G401.6 (cell line): ENCODE data around the gene PKN1.
A peak's percentile ranks its signal among the peaks of the same experiment; 100 is the strongest.

Experiments
- FAIRE-seq: peaks from 2 replicates; lab custom pipeline; 2012; peaks lifted over from hg19 to GRCh38; lab: Jason Lieb, UNC

PKN1 gene

DNA sequence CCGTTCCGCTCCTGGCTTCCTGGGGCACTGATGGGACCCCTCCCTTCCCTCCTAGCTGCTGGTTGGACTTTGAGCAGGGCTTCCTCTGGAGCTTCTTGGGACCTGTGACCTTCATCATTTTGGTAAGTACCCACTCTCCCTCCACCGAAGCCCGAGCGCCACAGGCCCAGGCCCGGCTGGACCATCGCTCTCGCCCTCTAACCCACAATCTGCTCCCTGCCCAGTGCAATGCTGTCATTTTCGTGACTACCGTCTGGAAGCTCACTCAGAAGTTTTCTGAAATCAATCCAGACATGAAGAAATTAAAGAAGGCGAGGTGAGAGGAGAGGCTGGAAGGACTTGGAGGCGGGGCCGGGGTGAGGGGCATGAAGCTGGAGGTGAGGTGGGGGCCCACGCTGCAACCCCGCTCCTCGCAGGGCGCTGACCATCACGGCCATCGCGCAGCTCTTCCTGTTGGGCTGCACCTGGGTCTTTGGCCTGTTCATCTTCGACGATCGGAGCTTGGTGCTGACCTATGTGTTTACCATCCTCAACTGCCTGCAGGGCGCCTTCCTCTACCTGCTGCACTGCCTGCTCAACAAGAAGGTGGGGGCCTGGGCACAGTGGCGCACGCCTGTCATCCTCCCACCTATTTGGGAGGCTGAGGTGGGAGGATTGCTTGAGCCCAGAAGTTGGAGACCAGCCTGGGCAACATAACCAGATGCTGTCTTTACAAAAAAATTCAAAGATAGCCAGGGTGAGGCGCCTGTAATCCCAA, 26.3 kb upstream of the PKN1 start:
- FAIRE-seq: no peak

DNA sequence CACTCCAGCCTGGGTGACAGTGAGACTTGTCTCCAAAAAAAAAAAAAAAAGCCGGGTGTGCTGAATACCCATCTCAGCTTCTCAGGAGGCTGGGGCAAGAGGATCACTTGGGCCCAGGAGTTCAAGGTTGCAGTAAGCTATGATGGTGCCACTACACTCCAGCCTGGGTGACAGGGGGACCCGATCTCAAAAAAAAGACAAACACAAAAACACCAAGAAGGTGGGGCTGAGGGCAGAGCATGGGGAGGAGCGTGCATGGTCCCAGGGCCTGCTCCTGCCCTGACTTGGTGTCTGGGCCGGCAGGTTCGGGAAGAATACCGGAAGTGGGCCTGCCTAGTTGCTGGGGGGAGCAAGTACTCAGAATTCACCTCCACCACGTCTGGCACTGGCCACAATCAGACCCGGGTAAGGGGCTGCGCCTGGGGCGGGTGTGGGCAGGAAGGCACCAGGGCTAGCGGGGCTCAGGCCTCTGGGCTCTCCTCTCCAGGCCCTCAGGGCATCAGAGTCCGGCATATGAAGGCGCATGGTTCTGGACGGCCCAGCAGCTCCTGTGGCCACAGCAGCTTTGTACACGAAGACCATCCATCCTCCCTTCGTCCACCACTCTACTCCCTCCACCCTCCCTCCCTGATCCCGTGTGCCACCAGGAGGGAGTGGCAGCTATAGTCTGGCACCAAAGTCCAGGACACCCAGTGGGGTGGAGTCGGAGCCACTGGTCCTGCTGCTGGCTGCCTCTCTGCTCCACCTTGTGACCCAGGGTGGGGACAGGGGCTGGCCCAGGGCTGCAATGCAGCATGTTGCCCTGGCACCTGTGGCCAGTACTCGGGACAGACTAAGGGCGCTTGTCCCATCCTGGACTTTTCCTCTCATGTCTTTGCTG, 25.3 kb upstream of the PKN1 start:
- FAIRE-seq: no peak

DNA sequence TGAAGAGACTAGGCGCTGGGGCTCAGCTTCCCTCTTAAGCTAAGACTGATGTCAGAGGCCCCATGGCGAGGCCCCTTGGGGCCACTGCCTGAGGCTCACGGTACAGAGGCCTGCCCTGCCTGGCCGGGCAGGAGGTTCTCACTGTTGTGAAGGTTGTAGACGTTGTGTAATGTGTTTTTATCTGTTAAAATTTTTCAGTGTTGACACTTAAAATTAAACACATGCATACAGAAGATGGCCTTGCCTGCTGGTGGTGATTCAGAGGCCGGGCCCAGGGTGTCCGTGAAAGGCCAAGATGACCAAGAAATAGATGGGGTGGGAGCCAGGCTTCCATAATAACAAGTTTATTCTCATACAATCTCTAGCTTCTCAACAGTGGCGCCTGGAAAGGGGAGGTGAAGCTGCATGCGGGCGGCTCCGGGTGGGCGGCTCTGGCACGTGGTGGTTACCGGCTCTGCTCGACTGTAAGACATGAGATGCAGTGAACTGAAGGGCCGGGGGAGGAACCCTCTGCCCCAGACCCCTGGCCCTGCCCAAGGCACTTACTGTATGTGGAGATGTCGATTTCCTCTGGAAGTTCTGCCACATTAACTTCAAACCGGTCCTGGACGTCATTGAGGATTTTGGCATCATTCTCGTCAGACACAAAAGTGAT, 24.5 kb upstream of the PKN1 start:
- FAIRE-seq: no peak

DNA sequence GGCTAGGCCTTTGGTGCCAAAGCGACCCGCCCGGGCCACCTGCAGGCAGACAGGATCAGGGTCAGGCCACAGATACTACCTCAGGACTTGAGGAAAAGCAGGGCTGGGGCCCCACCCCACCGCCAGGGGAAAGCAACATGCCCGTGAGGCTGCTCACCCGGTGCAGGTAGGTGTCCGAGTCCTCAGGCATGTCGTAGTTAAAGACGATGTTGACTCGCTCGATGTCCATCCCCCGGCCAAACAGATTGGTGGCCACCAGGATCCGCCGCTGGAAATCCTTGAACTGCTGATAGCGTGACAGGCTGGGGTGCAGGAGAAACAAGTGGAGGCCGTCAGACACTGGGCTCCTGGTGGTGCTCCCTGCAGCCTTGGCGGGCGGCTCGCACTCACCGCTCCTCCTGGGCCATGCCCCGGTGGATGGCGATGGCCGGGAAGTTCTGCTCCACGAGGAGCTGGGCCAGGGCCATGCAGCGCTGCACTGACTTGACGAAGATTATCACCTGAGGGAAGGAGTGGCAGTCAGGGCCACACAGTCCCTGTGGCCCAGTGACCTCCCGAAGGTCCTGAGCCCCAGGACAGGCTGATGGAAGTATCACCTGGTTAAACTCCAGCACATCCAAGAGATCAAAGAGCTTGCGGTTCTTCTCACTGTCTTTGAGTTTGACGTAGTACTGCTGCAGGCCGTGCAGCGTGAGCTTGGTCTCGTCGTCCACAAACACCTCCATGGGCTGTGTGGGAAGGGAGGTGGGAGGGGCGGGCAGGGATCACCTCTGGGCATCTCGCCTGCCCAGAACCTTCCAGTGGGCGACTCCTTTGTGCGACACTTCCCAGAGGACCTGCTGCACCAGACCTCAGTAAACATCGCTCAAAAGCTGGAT, 23.7 kb upstream of the PKN1 start:
- no peak for FAIRE-seq

DNA sequence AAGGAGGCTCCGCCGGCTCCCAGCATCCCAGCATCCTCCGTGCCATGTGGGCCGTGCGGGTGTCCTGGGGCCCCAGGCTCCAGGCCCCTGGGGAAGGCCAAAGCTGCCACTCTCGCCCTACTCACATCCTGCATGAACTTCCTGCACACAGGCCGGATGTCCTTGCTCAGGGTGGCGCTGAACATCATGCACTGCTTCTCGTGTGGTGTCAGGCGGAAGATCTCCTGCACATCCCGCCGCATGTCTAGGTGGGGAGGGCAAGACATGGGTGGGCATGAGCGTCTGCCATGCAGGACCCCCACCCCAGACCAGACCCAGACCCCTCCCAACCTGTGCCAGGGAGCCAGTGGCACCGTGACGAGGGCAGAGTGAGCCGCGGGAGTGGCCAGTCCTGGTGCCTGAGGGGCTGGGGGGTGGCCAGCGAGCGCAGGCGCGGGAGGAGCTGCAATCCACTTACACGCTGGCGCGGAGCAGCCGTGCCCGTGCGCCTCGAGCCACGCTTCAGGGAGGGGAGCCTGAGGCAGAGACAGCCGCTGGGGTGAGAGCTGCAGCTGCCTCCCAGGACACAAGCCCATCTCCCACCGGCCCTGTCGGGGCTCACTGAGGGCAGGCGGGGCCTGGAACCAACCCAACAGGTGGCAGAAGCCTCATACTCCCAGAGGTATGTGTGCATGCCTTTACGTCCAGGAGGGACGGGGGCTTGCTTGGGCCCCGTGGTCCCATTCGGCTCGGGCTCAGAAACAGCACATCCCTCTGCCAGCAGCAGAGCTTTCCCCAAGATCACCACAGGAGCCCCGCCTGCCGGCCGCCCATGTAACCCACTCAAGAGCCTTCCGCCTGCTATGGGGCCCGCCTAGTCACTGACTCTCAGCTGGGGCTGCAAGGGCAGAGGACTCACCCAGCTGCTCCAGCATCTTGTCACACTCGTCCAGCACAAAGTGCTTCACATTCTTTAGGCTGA, 22.7 kb upstream of the PKN1 start:
- FAIRE-seq: no peak

DNA sequence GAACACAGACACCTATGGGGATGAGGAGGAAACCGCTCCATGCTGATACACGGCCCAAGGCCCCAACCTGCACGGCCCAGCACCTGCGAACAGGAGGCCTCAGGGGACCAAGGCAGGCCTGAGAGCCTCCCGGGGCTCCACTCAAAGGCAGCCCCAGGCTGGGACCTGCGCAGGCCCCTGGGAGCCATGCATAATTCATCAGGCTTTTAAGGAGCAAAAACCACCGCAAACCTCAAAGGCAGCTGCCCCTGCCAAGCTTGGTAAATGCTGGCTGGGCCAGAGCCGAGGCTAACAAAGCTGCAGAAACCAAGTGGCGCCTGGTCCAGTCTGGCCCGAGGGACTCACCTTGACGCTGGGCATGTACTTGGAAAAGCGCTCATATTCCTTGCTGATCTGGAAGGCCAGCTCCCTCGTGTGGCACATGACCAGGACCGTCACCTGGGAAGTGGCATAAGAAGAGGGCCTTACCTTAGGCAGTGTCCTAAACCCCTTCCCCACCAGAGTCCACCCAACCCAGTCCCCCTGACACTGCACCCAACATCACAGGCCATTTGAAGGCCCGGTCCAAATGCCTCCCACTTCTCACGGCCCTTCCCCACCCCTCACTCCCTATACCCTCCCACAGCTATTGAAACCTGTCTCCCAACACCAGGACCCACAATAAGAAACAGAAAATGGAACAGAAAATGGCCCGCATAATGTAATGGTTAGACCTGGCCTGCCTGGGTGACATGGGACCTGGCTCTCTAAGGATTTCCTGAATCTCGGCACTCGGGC, 21.8 kb upstream of the PKN1 start:
- no peak for FAIRE-seq

DNA sequence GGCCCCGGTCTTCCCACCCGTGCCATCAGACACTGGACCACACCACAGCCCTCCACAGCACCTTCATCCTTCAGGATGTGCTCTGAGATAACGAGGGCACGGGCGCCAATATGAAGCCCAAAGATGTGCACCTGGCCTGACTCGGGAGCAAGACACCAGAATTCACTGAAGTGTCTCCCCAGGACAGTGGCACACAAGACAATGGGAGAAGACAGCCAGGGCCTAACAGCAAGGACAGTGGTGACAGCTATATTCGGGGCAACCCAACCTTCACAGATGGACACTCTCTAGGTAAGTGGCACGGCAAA, 21.2 kb upstream of the PKN1 start:
- FAIRE-seq: no peak

DNA sequence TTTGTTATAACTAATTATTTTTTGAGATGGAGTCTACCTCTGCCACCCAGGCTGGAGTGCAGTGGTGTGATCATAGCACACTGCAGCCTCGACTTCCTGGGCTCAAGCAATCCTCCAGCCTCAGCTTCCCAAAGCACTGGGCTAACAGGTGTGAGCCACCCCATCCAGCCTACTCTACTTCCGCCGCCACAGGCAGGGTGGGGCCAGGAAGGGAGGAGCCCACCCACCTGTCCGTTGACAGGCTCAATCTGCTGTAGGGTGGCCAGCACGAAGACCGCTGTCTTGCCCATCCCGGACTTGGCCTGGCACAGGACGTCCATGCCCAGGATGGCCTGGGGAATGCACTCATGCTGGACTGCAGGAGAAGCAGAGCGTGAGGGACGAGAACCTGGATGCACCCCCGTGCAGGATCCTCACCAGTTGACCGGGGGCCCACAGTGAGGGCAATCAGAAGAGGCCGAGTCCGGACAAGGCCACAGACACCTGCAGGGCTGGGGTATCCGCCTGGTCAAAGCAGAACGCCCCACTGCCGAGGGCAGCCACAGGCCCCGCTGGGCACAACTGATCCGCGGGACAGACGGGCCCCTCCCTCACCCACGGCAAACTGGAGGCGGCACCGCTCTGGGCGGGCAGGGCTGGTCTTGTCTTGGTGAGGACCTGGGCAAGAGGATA, 20.6 kb upstream of the PKN1 start:
- no peak for FAIRE-seq

DNA sequence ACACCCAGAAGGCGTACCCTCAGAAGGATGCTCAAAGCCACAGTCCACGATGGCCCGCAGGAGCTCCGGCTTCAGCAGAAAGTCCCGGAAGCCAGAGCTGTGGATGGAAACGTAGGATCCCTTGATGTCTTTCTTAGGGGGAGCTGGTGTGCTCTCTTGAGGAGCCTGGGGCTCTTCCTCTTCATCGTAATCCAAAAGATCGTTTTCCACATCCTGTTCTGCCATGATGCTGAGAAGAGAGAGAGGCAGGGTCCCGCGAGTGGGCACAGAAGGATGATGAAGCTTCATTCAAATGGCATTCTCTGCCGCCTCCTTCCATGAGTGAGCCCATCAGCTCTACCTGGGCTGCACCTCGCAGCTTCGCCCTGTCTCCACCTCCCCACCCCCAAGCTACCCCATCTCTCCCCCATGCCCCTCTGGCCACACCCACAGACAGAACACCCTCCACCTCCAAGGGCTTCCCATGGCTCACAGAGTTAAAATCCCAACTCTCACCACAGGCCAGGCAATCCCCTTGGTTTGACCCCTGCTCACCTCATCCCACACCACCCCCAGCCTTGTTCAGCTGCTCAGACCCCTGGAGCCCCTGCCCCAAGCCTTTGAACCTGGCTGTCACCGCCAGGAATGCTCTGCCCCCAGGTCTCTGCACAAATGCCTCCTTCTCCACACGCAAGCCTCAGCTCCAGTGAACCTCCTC, 20.0 kb upstream of the PKN1 start:
- FAIRE-seq: no peak

DNA sequence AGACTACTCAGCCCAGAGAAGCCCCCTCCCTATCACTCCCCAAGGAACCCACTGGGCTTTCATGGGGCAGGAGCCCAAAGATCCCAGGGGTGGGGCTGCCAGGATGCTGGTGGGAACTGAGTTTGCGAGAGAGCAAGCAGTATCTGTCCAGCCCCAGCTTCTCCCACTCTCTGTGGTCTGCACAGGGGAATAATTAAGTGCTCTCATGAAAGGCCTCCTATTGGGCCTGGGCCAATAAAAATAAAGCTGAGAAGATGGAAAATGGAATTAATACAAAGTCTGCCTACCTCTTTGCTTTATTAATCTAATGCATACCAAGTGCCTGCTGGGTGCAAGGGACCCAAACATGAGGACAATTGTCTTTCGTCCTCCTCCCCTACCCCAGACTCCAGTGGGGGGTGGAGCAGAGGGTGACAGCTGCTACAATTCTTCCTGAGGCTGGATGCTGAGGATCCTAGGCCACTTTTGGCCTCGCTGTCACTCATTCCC, 19.4 kb upstream of the PKN1 start:
- no peak for FAIRE-seq

DNA sequence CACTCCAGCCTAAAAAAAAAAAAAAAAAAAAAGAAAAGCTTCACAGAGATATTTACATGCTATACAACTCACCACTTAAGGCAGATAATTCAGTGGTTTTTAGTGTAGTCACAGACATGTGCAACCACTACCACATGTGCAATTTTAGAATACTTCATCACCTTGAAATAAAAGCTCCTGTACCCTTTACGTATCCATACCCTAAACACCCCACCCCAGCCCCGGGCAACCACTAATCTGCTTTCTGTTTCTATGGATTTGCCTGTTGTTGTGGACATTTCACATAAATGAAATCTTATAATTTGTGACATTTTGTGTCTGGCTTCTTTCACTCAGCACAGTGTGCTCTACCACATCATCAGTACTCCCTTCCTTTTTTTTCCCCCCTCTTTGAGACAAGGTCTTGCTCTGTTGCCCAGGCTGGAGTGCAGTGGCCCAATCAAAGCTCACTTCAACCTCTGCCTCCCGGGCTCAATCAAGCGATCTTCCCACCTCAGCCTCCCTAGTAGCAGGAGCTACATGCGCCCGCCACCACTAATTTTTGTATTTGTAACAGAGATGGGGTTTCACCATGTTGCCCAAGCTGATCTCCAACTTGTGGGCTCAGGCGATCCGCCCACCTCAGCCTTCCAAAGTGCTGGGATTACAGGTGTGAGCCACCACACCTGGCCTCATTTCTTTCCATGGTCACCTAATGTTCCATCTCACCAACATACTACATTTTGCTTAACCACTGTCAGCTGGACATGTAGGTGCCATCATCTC, 18.0 kb upstream of the PKN1 start:
- no peak for FAIRE-seq

DNA sequence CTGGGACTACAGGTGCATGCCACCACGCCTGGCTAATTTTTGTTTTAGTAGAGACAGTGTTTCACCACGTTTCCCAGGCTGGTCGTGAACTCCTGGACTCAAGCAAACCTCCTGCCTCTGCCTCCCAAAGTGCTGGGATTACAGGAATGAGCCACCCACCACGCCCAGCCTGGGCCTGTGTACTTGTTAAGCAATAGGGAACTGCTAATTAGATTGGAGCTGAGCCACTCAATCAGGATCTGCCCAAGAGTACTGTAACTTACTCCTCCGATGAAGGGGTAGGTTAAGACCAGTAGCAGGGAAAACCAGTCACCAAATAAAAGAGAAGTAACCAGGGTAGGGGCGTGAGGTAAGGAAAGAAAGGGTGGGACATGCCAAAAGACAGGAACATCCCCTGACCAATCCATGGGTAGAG, 16.3 kb upstream of the PKN1 start:
- no peak for FAIRE-seq

DNA sequence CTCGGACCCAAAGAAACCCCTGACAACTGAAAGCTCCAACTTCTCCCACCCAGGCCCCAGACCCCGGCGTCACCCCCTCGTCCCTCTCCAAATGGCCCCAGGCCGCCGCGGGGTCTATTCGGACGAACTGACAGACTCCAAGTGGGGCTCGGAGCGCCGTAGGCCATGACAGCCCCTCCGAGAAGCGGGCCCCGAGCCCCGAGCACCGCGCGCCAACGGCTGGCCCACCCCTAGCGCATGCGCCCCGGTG, 14.3 kb upstream of the PKN1 start:
- no peak for FAIRE-seq

DNA sequence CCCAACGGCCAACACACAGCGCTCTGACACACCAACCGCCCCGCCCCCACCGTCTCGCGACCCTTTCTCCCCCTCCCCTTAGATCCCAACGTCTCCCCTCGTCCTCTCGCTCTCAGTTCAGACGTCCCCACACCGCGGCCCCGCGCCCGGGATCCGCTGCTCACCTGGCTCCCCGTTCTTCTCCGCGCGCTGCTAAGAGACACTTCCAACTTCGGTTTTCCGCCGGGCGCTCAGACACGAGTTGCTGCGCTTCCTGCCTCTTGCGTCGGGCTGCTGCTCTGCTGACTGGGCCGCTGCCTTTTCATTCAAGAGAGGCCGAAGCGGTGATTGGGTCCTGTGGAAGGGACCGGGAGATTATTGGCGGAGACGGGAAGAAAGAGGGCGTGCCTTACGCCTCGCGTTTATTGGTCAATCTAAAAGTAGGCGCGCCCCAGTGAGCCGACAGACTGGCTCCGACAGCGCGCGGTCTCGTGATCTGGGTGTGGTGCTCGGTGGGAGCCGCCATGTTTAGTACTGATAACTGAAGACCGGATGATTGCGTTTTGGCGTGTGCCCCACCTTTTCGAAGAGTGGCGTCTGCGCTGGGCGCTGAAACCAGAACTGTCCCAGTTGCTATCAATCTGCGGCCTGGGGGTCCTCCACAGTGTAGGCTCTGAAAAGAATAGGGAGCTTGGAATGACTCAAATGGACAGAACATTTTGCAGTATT, 13.8 kb upstream of the PKN1 start, which contains the start of gene DDX39A:
Gene DDX39A (minus strand): TSS at position 236 of the 708 bp plus-strand sequence. CDS start 6,121 bp downstream, outside the sequence.
- FAIRE-seq: peak; percentile 97

DNA sequence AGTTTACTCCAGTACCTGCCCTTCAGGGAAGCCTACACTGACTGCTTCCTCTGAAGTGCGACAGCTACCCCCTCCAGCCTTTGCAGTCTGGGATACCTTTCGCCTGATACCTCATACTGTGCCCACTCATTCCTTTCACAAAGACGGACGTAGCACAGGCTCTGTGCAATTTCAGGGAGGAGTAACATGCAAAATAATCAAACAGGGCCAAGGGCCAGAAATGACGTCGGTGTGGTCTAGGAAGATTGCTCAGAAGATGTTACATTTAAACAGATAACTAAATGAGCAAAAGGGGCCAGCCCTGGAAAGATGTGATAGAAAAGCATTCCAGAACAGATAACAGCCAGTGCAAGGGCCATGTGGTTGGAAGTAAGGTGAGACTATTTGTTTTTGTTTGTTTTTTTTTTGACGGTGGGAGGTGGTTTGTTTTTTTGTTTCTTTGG, 7.4 kb upstream of the PKN1 start:
- no peak for FAIRE-seq

DNA sequence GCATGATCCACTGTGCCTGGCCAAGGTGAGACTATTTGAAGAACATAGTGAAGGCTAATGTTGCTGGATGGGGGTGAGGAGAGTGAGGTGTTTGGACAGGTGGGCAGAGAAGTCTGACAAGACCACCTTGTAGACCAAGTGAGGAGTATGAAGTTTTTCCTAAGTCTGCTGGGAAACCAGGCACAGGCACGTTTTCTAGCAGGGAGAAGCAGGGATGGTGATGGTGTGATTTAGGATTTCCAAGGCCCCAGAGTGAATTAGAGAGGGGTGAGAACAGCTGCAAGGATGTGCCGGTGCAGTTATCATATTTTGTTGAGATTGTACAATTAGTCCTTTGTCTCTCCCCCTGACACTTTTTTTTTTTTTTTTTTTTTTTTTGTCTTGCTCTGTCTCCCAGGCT, 5.6 kb upstream of the PKN1 start:
- FAIRE-seq: no peak

DNA sequence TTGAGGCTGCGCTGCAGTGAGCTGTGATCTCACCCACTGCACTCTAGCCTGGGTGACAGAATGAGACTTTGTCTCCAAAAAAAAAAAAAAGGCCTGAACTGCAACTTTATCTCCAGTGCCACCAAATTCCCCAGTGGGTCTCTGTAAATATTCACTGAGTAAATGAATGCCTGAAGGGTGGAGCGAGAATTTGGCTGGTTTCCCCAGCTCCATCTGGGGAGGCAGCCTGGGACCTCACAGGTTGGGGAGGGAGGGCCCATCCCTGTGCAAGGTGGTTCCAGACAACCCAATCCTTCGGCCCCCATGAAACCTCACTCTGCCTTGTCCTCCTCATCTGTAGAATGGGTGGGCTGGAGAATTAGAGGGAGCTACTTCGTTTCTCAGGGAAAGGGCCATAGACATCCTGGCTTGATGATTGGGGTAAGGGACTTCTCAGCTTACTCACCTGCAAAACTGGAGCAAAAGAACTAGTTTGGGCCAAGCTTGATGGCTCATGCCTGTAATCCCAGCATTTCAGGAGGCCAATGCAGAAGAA, 4.2 kb upstream of the PKN1 start:
- FAIRE-seq: no peak
